KOPT-K1 (cell line): ENCODE results near the gene CDX2.
"Not testable (repeated sequence)": the region's sequence is repeated elsewhere in the genome, so short reads cannot be mapped to it uniquely, and the experiment has no call there.

Source experiments
- H3K27ac ChIP-seq: fragments of 200-600 bp; sonication (generic); 2 replicates; pipeline ENCODE4 v1.5.1; 2016; ENCODE audit warnings: antibody characterized with exemption, mild to moderate bottlenecking, low read depth, low read length; ENCODE audit not compliant: poor library complexity, severe bottlenecking
- H3K36me3 ChIP-seq: fragments of 200-600 bp; sonication (generic); 2 replicates; pipeline ENCODE4 v1.5.1; 2017; ENCODE audit warnings: antibody characterized with exemption, mild to moderate bottlenecking, low read length, moderate library complexity; ENCODE audit not compliant: insufficient read depth
- H3K9me3 ChIP-seq: fragments of 200-600 bp; sonication (generic); 2 replicates; pipeline ENCODE4 v1.5.1; 2017; ENCODE audit warnings: antibody characterized with exemption, low read length, mild to moderate bottlenecking; ENCODE audit not compliant: insufficient read depth, poor library complexity, severe bottlenecking

Gene CDX2

GRCh38 chr13:27969082-27969865 is at the start of gene CDX2:
Gene CDX2 (minus strand): TSS chr13:27969315. CDS start chr13:27969006, 309 bp downstream.
- Histone ChIP-seq H3K36me3 (no peaks in the 10 kb centered on the region), H3K9me3 (no peaks in the 10 kb centered on the region), H3K27ac (no peak within 1 kb of the TSS)

- H3K36me3 ChIP-seq, result no peaks in the 10 kb centered on the region
- H3K9me3 ChIP-seq, result no peaks in the 10 kb centered on the region
- H3K27ac ChIP-seq, result no peak overlapping the region
These were observed 45.2 kb upstream of the CDX2 start for GRCh38 chr13:28014301-28014700.

- Histone ChIP-seq H3K9me3 (no peaks in the 10 kb centered on the region), H3K36me3 (no peaks in the 10 kb centered on the region), H3K27ac (no peak overlapping the region)
These were observed 44.4 kb upstream of the CDX2 start for GRCh38 chr13:28013482-28013881.

GRCh38 chr13:28012896-28013295 is 43.8 kb upstream of the CDX2 start:
- H3K27ac ChIP-seq, result no peak overlapping the region
- no peaks in the 10 kb centered on the region for H3K9me3 ChIP-seq
- no peaks in the 10 kb centered on the region for H3K36me3 ChIP-seq

GRCh38 chr13:28012383-28012782 is 43.3 kb upstream of the CDX2 start:
- Histone ChIP-seq H3K27ac (no peak overlapping the region), H3K9me3 (no peaks in the 10 kb centered on the region), H3K36me3 (no peaks in the 10 kb centered on the region)

- Histone ChIP-seq H3K27ac (no peak overlapping the region), H3K9me3 (no peaks in the 10 kb centered on the region), H3K36me3 (no peaks in the 10 kb centered on the region)
These were observed 40.9 kb upstream of the CDX2 start for GRCh38 chr13:28010046-28010445.

- H3K27ac ChIP-seq, H3K9me3 ChIP-seq, H3K36me3 ChIP-seq: not testable (repeated sequence)
These were observed 35.9 kb upstream of the CDX2 start for GRCh38 chr13:28005016-28005415.

GRCh38 chr13:28002886-28003698 is 34.0 kb upstream of the CDX2 start:
- no peaks in the 10 kb centered on the region for H3K9me3 ChIP-seq
- no peaks in the 10 kb centered on the region for H3K36me3 ChIP-seq
- no peak overlapping the region for H3K27ac ChIP-seq

GRCh38 chr13:28001837-28002473 is 32.8 kb upstream of the CDX2 start:
- no peaks in the 10 kb centered on the region for H3K9me3 ChIP-seq
- H3K27ac ChIP-seq, result no peak overlapping the region
- H3K36me3 ChIP-seq, result no peaks in the 10 kb centered on the region

- Histone ChIP-seq H3K9me3 (no peaks in the 10 kb centered on the region), H3K27ac (no peak overlapping the region), H3K36me3 (no peaks in the 10 kb centered on the region)
These were observed 31.9 kb upstream of the CDX2 start for GRCh38 chr13:28001049-28001448.

- H3K9me3 ChIP-seq, result no peaks in the 10 kb centered on the region
- no peaks in the 10 kb centered on the region for H3K36me3 ChIP-seq
- H3K27ac ChIP-seq, result no peak overlapping the region
These were observed 31.5 kb upstream of the CDX2 start for GRCh38 chr13:28000567-28000966.

- no peaks in the 10 kb centered on the region for H3K36me3 ChIP-seq
- no peak overlapping the region for H3K27ac ChIP-seq
- no peaks in the 10 kb centered on the region for H3K9me3 ChIP-seq
These were observed 28.9 kb upstream of the CDX2 start for GRCh38 chr13:27997904-27998522.

- Histone ChIP-seq H3K27ac (no peak overlapping the region), H3K9me3 (no peaks in the 10 kb centered on the region), H3K36me3 (no peaks in the 10 kb centered on the region)
These were observed 22.8 kb upstream of the CDX2 start for GRCh38 chr13:27991881-27992280.

- no peaks in the 10 kb centered on the region for H3K9me3 ChIP-seq
- H3K27ac ChIP-seq, result no peak within 1 kb of the TSS
- no peaks in the 10 kb centered on the region for H3K36me3 ChIP-seq
These were observed 19.4 kb upstream of the CDX2 start, which contains the start of gene URAD for GRCh38 chr13:27988520-27988919. Gene URAD (minus strand): TSS chr13:27988693. CDS start chr13:27988637, 56 bp downstream.

GRCh38 chr13:27985600-27985999 is 16.5 kb upstream of the CDX2 start:
- H3K36me3 ChIP-seq, result no peaks in the 10 kb centered on the region
- H3K27ac ChIP-seq, result no peak overlapping the region
- no peaks in the 10 kb centered on the region for H3K9me3 ChIP-seq
